OCI-LY7 (cell line): ENCODE measurements around the gene RNU7-1. TPM values are rescaled to one million over a fixed set of nuclear protein-coding genes. Genes with fewer than 3 reads are reported as not detected.

Source experiments
- Bru-seq: library from RNA; stranded (reverse); fragments of 400-500 nt; gene quantifications from one replicate; lab custom pipeline; 2021; lab: Mats Ljungman, UMichigan
- BruChase-seq, 2 experiments: library from RNA; stranded (reverse); fragments of 400-500 nt; gene quantifications; one replicate each; lab custom pipeline; 2021; lab: Mats Ljungman, UMichigan
- BruUV-seq: library from RNA; stranded (reverse); fragments of 400-500 nt; replicated peaks from 2 replicates; lab custom pipeline; 2021; lab: Mats Ljungman, UMichigan
- CTCF ChIA-PET: fragments of 300-600 bp; sonication (Branson Sonifier 250); formaldehyde crosslinking; loops from one replicate; lab custom pipeline; 2022; ENCODE audit warnings: antibody characterized with exemption; ENCODE audit not compliant: unreplicated experiment; lab: Charles Lee
- POLR2A ChIA-PET: fragments of 300-600 bp; sonication (Branson Sonifier 250); formaldehyde crosslinking; loops from one replicate; lab custom pipeline; 2022; ENCODE audit warnings: antibody characterized with exemption; lab: Charles Lee
- DNase-seq: peaks from one replicate; pipeline ENCODE4 v3.0.0-alpha.2; 2015; ENCODE audit warnings: low spot score
- H2AFZ ChIP-seq: fragments of 200-600 bp; sonication (generic), shearing (Covaris generic); 2 replicates; pipeline ENCODE4 v1.6.1; 2014; ENCODE audit warnings: mild to moderate bottlenecking, antibody characterized with exemption, low read length, moderate library complexity
- H3K27ac ChIP-seq: fragments of 200-600 bp; sonication (generic); 2 replicates; pipeline ENCODE4 v1.5.1; 2014; ENCODE audit warnings: mixed run types, low read depth, mild to moderate bottlenecking, moderate library complexity, low read length, inconsistent platforms; ENCODE audit not compliant: poor library complexity, severe bottlenecking
- H3K36me3 ChIP-seq: fragments of 200-600 bp; sonication (generic); 2 replicates; pipeline ENCODE4 v1.6.1; 2014; ENCODE audit warnings: mild to moderate bottlenecking, antibody characterized with exemption, low read length, moderate library complexity, mixed read lengths; ENCODE audit not compliant: insufficient read depth
- H3K4me1 ChIP-seq: fragments of 200-600 bp; sonication (generic); 2 replicates; pipeline ENCODE4 v1.5.1; 2014; ENCODE audit warnings: mild to moderate bottlenecking, low read length; ENCODE audit not compliant: insufficient read depth, poor library complexity, severe bottlenecking
- H3K4me2 ChIP-seq: fragments of 200-600 bp; sonication (generic); 2 replicates; pipeline ENCODE4 v1.6.1; 2014; ENCODE audit warnings: mild to moderate bottlenecking, low read length
- H3K4me3 ChIP-seq: fragments of 200-600 bp; sonication (generic); 2 replicates; pipeline ENCODE4 v1.5.1; 2014; ENCODE audit warnings: mild to moderate bottlenecking, low read depth, low read length; ENCODE audit not compliant: poor library complexity, severe bottlenecking
- H3K79me2 ChIP-seq: fragments of 200-600 bp; sonication (generic); 2 replicates; pipeline ENCODE4 v1.6.1; 2016; ENCODE audit warnings: low read depth, mild to moderate bottlenecking, low read length, moderate library complexity, mixed read lengths; ENCODE audit not compliant: insufficient read depth
- H3K9me2 ChIP-seq: fragments of 200-600 bp; sonication (generic); 2 replicates; pipeline ENCODE4 v1.6.1; 2016; ENCODE audit warnings: mild to moderate bottlenecking, low read length, mixed read lengths; ENCODE audit not compliant: insufficient read depth
- H3K9me3 ChIP-seq: fragments of 200-600 bp; sonication (generic); 2 replicates; pipeline ENCODE4 v1.6.1; 2014; ENCODE audit warnings: mild to moderate bottlenecking, mixed run types, low read length, mixed read lengths
- H4K20me1 ChIP-seq: fragments of 200-600 bp; sonication (generic); 2 replicates; pipeline ENCODE4 v1.6.1; 2014; ENCODE audit warnings: mild to moderate bottlenecking, antibody characterized with exemption, low read length, moderate library complexity, mixed read lengths; ENCODE audit not compliant: insufficient read depth
- CTCF ChIP-seq: fragments of 200-600 bp; sonication (generic); conservative IDR thresholded peaks from 2 replicates; pipeline ENCODE4 v1.5.1; 2014; ENCODE audit warnings: mild to moderate bottlenecking, antibody characterized with exemption, low read length, moderate library complexity, mixed read lengths
- EZH2phosphoT487 ChIP-seq: fragments of 200-600 bp; sonication (generic); IDR thresholded peaks from 2 replicates; pipeline ENCODE4 v1.6.1; 2018; ENCODE audit warnings: low read depth, borderline replicate concordance, mild to moderate bottlenecking, mixed run types, antibody characterized with exemption, low read length, moderate library complexity, mixed read lengths
- intact Hi-C: fragments of 100-400 bp; cut with micrococcal nuclease; formaldehyde crosslinking; loops from one replicate; pipeline ENCODE4 v1.10.0; 2022; ENCODE audit not compliant: unreplicated experiment
- long read RNA-seq: library from polyadenylated mRNA; stranded (forward); transcript quantifications from one replicate; pipeline ENCODE4 v2.0.0, GENCODE V29; 2022
- total RNA-seq, 2 experiments: library from RNA; depleted of rRNA in 1 of 2; stranded (reverse); fragments of >200 nt in 1 of 2; shearing (Covaris generic) in 1 of 2; gene quantifications; 2 replicates each; pipeline ENCODE4 v1.2.3, GENCODE V29; 2014 to 2022

The RNU7-1 gene
- not detected in 2 replicates for total RNA-seq (2014; rRNA removed; shearing (Covaris generic))
- not detected in 2 replicates for total RNA-seq (2022)
- Bru-seq, nascent RNA: percentile 60 among the genes with signal in this experiment
- percentile 34 among the genes with signal in this experiment for BruChase-seq, experiment 1, labeled RNA remaining after a 6-hour chase
- percentile 51 among the genes with signal in this experiment for BruChase-seq, experiment 2, labeled RNA remaining after a 2-hour chase
- long read RNA-seq, partial matches to known transcripts: 0 of 2 reads
- long read RNA-seq, other reads (novel, unspliced or antisense): 0 of 2 reads

GRCh38 chr12:6943722-6944380 is at the start of gene RNU7-1, which contains the start of gene C12orf57:
Gene RNU7-1, plus strand, starts transcription at chr12:6943816.
Gene C12orf57, plus strand, starts transcription at chr12:6944022. Its CDS starts 100 bp downstream, at chr12:6944122.
- TF ChIP-seq EZH2phosphoT487: no peak
- no peak for TF ChIP-seq CTCF
- TSS peak; percentile 83 for BruUV-seq
- Histone ChIP-seq H3K4me1 (peaks cover 41% of the 10 kb centered on the region), H3K9me2 (no peaks in the 10 kb centered on the region), H2AFZ (peak within 1 kb of the TSS; percentile 53; the same call in 1 of the 2 replicates), H3K36me3 (no peaks in the 10 kb centered on the region), H3K79me2 (peaks cover 9% of the 10 kb centered on the region; the same call in 1 of the 2 replicates), H3K27ac (peak within 1 kb of the TSS; percentile 96), H3K4me3 (peak within 1 kb of the TSS; percentile 73), H3K9me3 (no peaks in the 10 kb centered on the region), H4K20me1 (no peaks in the 10 kb centered on the region), H3K4me2 (peak within 1 kb of the TSS; percentile 89)
- DNase-seq: peak; percentile 95
- ChIA-PET CTCF (interaction anchor here (1.1 to 6.0 kb wide), 4 partner anchors 8 to 167 kb away, joined by 3 to 110 read pairs (median 4); no protein-coding TSS in a partner anchor), POLR2A (interaction anchor here (0.5 to 5.6 kb wide), 34 partner anchors 8 to 710 kb away, joined by 3 to 155 read pairs (median 4); partner anchors contain the start of genes C1R, C1RL, CDCA3 and EMG1)
- intact Hi-C loops: loop anchor here (1.0 to 2.0 kb wide), 5 partner anchors 16 to 165 kb away; partner anchors contain the start of genes C1R, C1RL and LPCAT3

GRCh38 chr12:6894321-6894720 is 49.3 kb upstream of the RNU7-1 start:
- no peak overlapping the region for H2AFZ ChIP-seq
- CTCF ChIA-PET: no interaction called here
- BruUV-seq: no TSS peak
- TF ChIP-seq CTCF (no peak), EZH2phosphoT487 (no peak)
- DNase-seq: no peak
- H4K20me1 ChIP-seq: no peaks in the 10 kb centered on the region
- no peaks in the 10 kb centered on the region for H3K79me2 ChIP-seq
- H3K36me3 ChIP-seq: no peaks in the 10 kb centered on the region
- no peaks in the 10 kb centered on the region for H3K9me3 ChIP-seq
- H3K4me3 ChIP-seq: no peak overlapping the region
- H3K9me2 ChIP-seq: no peaks in the 10 kb centered on the region
- no peak overlapping the region for H3K4me2 ChIP-seq
- H3K4me1 ChIP-seq: peaks cover 19% of the 10 kb centered on the region
- intact Hi-C loops: no loop called here
- POLR2A ChIA-PET: interaction anchor here (0.6 kb wide), 1 partner anchor 14 kb away, joined by 5 read pairs; no protein-coding TSS in a partner anchor
- H3K27ac ChIP-seq: no peak overlapping the region
